ENCODE measurements around the gene MELTF.

GRCh38 chr3:196994056-196994455 lies 35.6 kb downstream of the MELTF start:
- TF ChIP-seq CTCF (IDR thresholded peaks at IDR 0.05) (no peak), REST (IDR thresholded peaks at IDR 0.05; ENCODE audit: insufficient read depth in 1 of 2, low read depth in 2 of 2, low read length in 1 of 2) (no peak), POLR2AphosphoS5 (IDR thresholded peaks at IDR 0.05; ENCODE audit: low read depth, low read length) (no peak), TCF7L2 (IDR thresholded peaks at IDR 0.05; ENCODE audit: low read depth, low read length) (no peak), SIN3A (IDR thresholded peaks at IDR 0.05; ENCODE audit: borderline replicate concordance, insufficient read depth, low read depth, low read length) (no peak)

Measured in Panc1 (cell line).